Measurements from ENCODE around the gene AGA.

AGA gene

GRCh38 chr4:177384856-177385397 is 57.3 kb downstream of the AGA start:
- DNase-seq: no peak

GRCh38 chr4:177381762-177382310 is 60.4 kb downstream of the AGA start:
- no peak for DNase-seq
